K562 (cell line): ENCODE data around the gene EFEMP2. TPM values are rescaled to one million over a fixed set of nuclear protein-coding genes. Genes with fewer than 3 reads are reported as not detected.

Experiments
- ATAC-seq: fragments of 200-7000 bp; cut with Tn5 transposase; 3 replicates; pipeline ENCODE4 v1.9.1; 2020; ENCODE audit warnings: moderate library complexity
- BruUV-seq: library from RNA; stranded (reverse); fragments of 400-500 nt; replicated peaks from 2 replicates; lab custom pipeline; 2021; lab: Mats Ljungman, UMichigan
- CTCF ChIA-PET: fragments of 300-600 bp; formaldehyde crosslinking; extraction: SDS; loops from one replicate; lab custom pipeline; 2021; ENCODE audit warnings: low intra/inter-chr PET ratio; lab: Yijun Ruan, JAX
- POLR2A ChIA-PET: fragments of 300-600, 350-650 bp; sonication (Branson Sonifier 250); formaldehyde crosslinking; extraction: SDS; loops from one replicate; lab custom pipeline; 2021; ENCODE audit warnings: antibody characterized with exemption, inconsistent platforms; lab: Yijun Ruan, JAX
- DNase-seq, 4 experiments: peaks; one replicate each; pipeline versions ENCODE4 v3.0.0 to v3.0.0-alpha.2; 2011 to 2018; ENCODE audit warnings: low spot score in 3 of 4, mixed read lengths in 3 of 4; ENCODE audit errors: extremely low read depth in 1 of 4
- FAIRE-seq: peaks from 2 replicates; lab custom pipeline; 2011; peaks lifted over from hg19 to GRCh38; lab: Jason Lieb, UNC
- H2AFZ ChIP-seq: 2 replicates; pipeline ENCODE4 v1.6.0; 2011; ENCODE audit warnings: low read depth, low read length, control low read depth, inconsistent platforms
- H3K27ac ChIP-seq: fragments of 200-600 bp; 3 replicates; pipeline ENCODE4 v1.8.0; 2011; ENCODE audit warnings: low read depth, mild to moderate bottlenecking, control low read depth, inconsistent platforms, low read length, moderate library complexity, mixed read lengths; ENCODE audit errors: extremely low read depth
- H3K27me3 ChIP-seq, 2 experiments: fragments of 300-600 bp in 1 of 2; 2 replicates in 1 of 2; 3 replicates in 1 of 2; pipeline versions ENCODE4 v1.6.0 to v1.8.0; 2011; ENCODE audit warnings: inconsistent platforms in 2 of 2, low read length in 2 of 2, mild to moderate bottlenecking in 1 of 2, mixed read lengths in 1 of 2, moderate library complexity in 1 of 2; ENCODE audit not compliant: control insufficient read depth in 2 of 2, insufficient read depth in 2 of 2
- H3K36me3 ChIP-seq: fragments of 300-600 bp; 3 replicates; pipeline ENCODE4 v1.8.0; 2011; ENCODE audit warnings: mild to moderate bottlenecking, low read length, inconsistent platforms; ENCODE audit not compliant: control insufficient read depth, insufficient read depth
- H3K4me1 ChIP-seq, 2 experiments: fragments of 200-600 bp in 1 of 2; replicated peaks in 1 of 2; 2 replicates in 1 of 2; 3 replicates in 1 of 2; pipeline versions ENCODE4 v1.5.1 to v1.8.0; 2011; ENCODE audit warnings: inconsistent platforms in 2 of 2, low read length in 2 of 2, mild to moderate bottlenecking in 1 of 2, mixed read lengths in 1 of 2, moderate library complexity in 1 of 2; ENCODE audit not compliant: control insufficient read depth in 2 of 2, insufficient read depth in 2 of 2
- H3K4me2 ChIP-seq: 2 replicates; pipeline ENCODE4 v1.6.1; 2011; ENCODE audit warnings: low read length, control low read depth, inconsistent platforms, mixed read lengths; ENCODE audit not compliant: insufficient read depth
- H3K4me3 ChIP-seq: fragments of 200-600 bp; sonication (generic), shearing (Covaris generic); 2 replicates; pipeline ENCODE4 v1.5.1; 2016; ENCODE audit warnings: control low read depth, inconsistent platforms
- H3K79me2 ChIP-seq: fragments of 200-600 bp; 3 replicates; pipeline ENCODE4 v1.8.0; 2011; ENCODE audit warnings: low read length, inconsistent platforms; ENCODE audit not compliant: control insufficient read depth, insufficient read depth
- H3K9ac ChIP-seq, 2 experiments: 2 replicates each; pipeline versions ENCODE4 v1.6.0 to v1.6.1; 2011; ENCODE audit warnings: low read depth in 2 of 2, low read length in 2 of 2, control low read depth in 1 of 2, inconsistent platforms in 1 of 2, mild to moderate bottlenecking in 1 of 2, mixed read lengths in 1 of 2; ENCODE audit not compliant: insufficient read depth in 1 of 2
- H3K9me1 ChIP-seq: one replicate; pipeline ENCODE4 v1.6.0; 2011; ENCODE audit warnings: inconsistent platforms, mild to moderate bottlenecking, low read length, moderate library complexity; ENCODE audit not compliant: control insufficient read depth, insufficient read depth
- H3K9me3 ChIP-seq: replicated peaks from 2 replicates; pipeline ENCODE4 v1.5.1; 2011; ENCODE audit warnings: low read depth, low read length, inconsistent platforms; ENCODE audit not compliant: control insufficient read depth, insufficient read depth
- H4K20me1 ChIP-seq: replicated peaks from 2 replicates; pipeline ENCODE4 v1.6.1; 2011; ENCODE audit warnings: low read length, inconsistent platforms, mixed read lengths; ENCODE audit not compliant: control insufficient read depth, insufficient read depth
- FOSL1 ChIP-seq: fragments of 200-800 bp; sonication (Bioruptor generic); conservative IDR thresholded peaks from 2 replicates; pipeline ENCODE4 v1.6.1; 2016; ENCODE audit warnings: missing genetic modification characterization, missing compliant biosample characterization
- HNRNPL ChIP-seq: fragments of 200-400 bp; formaldehyde crosslinking; IDR thresholded peaks from 2 replicates; pipeline ENCODE4 v1.6.1; 2017; ENCODE audit warnings: low read depth, mild to moderate bottlenecking, low read length
- KAT2B ChIP-seq: IDR thresholded peaks from one replicate; pipeline ENCODE4 v1.6.1; 2012; ENCODE audit warnings: low read depth, mild to moderate bottlenecking, control low read depth, inconsistent platforms, low read length, moderate library complexity
- POLR3A ChIP-seq: IDR thresholded peaks from 2 replicates; pipeline ENCODE4 v1.6.1; 2011; ENCODE audit warnings: borderline replicate concordance, mild to moderate bottlenecking, moderate library complexity; ENCODE audit not compliant: insufficient read length, insufficient read depth; ENCODE audit errors: extremely low read depth
- RFX7 ChIP-seq: fragments of 250-450 bp; sonication (Bioruptor Pico); IDR thresholded peaks from 2 replicates; pipeline ENCODE4 v1.5.1; 2021; ENCODE audit warnings: mild to moderate bottlenecking
- SPI1 ChIP-seq: IDR thresholded peaks from 2 replicates; pipeline ENCODE4 v1.6.1; 2011; ENCODE audit warnings: low read depth, low read length, control low read depth, borderline replicate concordance
- TAF9B ChIP-seq: fragments of 450-650 bp; IDR thresholded peaks from 2 replicates; pipeline ENCODE4 v1.6.1; 2018; ENCODE audit warnings: mild to moderate bottlenecking; ENCODE audit not compliant: partially characterized antibody
- ZBTB17 ChIP-seq: fragments of 450-650 bp; formaldehyde crosslinking; IDR thresholded peaks from 2 replicates; pipeline ENCODE4 v1.4.0; 2020; ENCODE audit warnings: mild to moderate bottlenecking
- ZBTB7A ChIP-seq: IDR thresholded peaks from 2 replicates; pipeline ENCODE4 v1.6.1; 2011; ENCODE audit warnings: low read depth, mild to moderate bottlenecking, low read length, moderate library complexity, borderline replicate concordance; ENCODE audit not compliant: control insufficient read depth
- ZNF143 ChIP-seq: sonication (generic); formaldehyde crosslinking; IDR thresholded peaks from 2 replicates; pipeline ENCODE4 v1.9.0; 2022; ENCODE audit warnings: mild to moderate bottlenecking, missing genetic modification reagents
- ZNF586 ChIP-seq: fragments of 450-650 bp; formaldehyde crosslinking; conservative IDR thresholded peaks from 2 replicates; pipeline ENCODE4 v1.4.0; 2020; ENCODE audit warnings: mild to moderate bottlenecking, moderate library complexity
- WGBS: fragments of 100-300 bp; shearing (Covaris generic); methylation state at CpG from one replicate; pipeline ENCODE4 v1.1.6; 2016; ENCODE audit warnings: low coverage, mixed read lengths; ENCODE audit not compliant: insufficient coverage; ENCODE audit errors: missing lambda C conversion rate; 5-methylcytosine and 5-hydroxymethylcytosine counted together
- in situ Hi-C: fragments of 300-500 bp; cut with MboI; formaldehyde crosslinking; loops from 4 replicates; pipeline ENCODE4 v1.15.0; 2018; ENCODE audit warnings: inconsistent platforms, mixed read lengths
- intact Hi-C: fragments of 100-400 bp; cut with micrococcal nuclease; formaldehyde crosslinking; loops from 2 replicates; pipeline ENCODE4 v1.14.2; 2022
- polyA plus RNA-seq, 8 experiments: library from polyadenylated mRNA; depleted of rRNA in 4 of 8; stranded (reverse) in 5 of 8; unstranded in 3 of 8; fragments of >200 nt; fragmentation: Nextera tagmentation in 2 of 8; fragmentation: Illumina TruSeq in 1 of 8; extraction: Ambion mirVana in 2 of 8; extraction: Trizol in 1 of 8; gene quantifications; 2 replicates each; pipeline versions ENCODE4 v1.2.1 to v1.2.3, GENCODE V29; 2011 to 2014; ENCODE audit warnings: inconsistent platforms in 1 of 8, missing spikeins in 1 of 8
- total RNA-seq, 7 experiments: library from RNA; depleted of rRNA in 6 of 7; stranded (reverse); fragments of >200 nt in 6 of 7; fragmentation: Illumina TruSeq in 2 of 7; extraction: Trizol in 2 of 7; gene quantifications; 2 replicates each; pipeline versions ENCODE4 v1.2.1 to v1.2.3, GENCODE V29; 2011 to 2021; ENCODE audit warnings: low replicate concordance in 1 of 7
- TF ChIP-seq, protein P1 (sequence below): fragments of 450-650 bp; IDR thresholded peaks from 2 replicates; pipeline ENCODE4 v1.7.1; 2018; ENCODE audit warnings: mild to moderate bottlenecking, low read depth; ENCODE audit not compliant: partially characterized antibody
- TF ChIP-seq, protein P2 (sequence below): IDR thresholded peaks from 2 replicates; pipeline ENCODE4 v1.6.1; 2012; ENCODE audit warnings: low read depth, low read length, improper control_type of control experiment, borderline replicate concordance
- TF ChIP-seq, protein P3 (sequence below): sonication (generic); formaldehyde crosslinking; IDR thresholded peaks from 2 replicates; pipeline ENCODE4 v1.8.0; 2023; ENCODE audit warnings: mild to moderate bottlenecking, missing genetic modification reagents

EFEMP2 gene
- total and polyA plus RNA-seq, 9 of the 15 experiments (the other 6 are each of a cell fraction or from before 2014, with no cell fraction given): 0.07 to 2.9 (median 0.69) TPM; not detected in 1

DNA sequence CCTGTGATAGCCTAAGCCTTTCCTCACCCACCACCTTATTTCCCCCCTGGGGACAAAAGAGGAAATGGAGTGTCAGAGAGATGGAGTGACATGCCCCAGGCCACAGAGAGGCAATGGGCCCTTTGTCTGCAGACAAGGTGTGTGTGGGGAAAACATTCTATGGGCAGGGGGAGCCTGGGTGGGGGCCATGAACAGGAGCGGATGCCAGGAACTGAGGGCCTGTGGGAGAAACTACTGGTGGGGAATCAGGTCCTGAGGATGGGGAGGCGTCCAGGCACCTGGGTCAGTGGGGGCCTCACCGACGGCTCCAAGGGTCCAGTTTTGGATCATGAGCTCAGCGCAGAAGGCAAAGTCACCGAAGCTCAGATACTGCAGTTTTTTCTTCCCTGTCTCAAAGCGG lies 12.6 kb upstream of the EFEMP2 start:
- Histone ChIP-seq H3K9me1 (no peaks in the 10 kb centered on the region), H3K4me2 (no peak overlapping the region), H3K36me3 (peaks cover 50% of the 10 kb centered on the region), H2AFZ (no peak overlapping the region)
- ChIA-PET POLR2A (interaction anchor here (0.6 to 14.4 kb wide), 15 partner anchors 8 to 186 kb away, joined by 3 to 147 read pairs (median 3); partner anchors contain the start of genes CFL1, FOSL1 and MUS81), CTCF (interaction anchor here (0.5 to 2.7 kb wide), 5 partner anchors 10 to 259 kb away, joined by 3 to 24 read pairs (median 4); partner anchors contain the start of gene MUS81)
- FAIRE-seq: no peak
- in situ Hi-C loops: no loop called here
- BruUV-seq: no TSS peak
- no peak for DNase-seq
- no peak for TF ChIP-seq RFX7
- TF ChIP-seq FOSL1: no peak
- no peak for TF ChIP-seq POLR3A
- no peak; the same call in 1 of the 2 replicates for TF ChIP-seq ZNF143 (CRISPR knock-in tag)
- TF ChIP-seq ZNF586: no peak
- TF ChIP-seq ZBTB7A: 0 out of 2 replicates have a peak, but pooled peaks have one; percentile 6
- TF ChIP-seq KAT2B: no peak
- TF ChIP-seq, protein P1, sequence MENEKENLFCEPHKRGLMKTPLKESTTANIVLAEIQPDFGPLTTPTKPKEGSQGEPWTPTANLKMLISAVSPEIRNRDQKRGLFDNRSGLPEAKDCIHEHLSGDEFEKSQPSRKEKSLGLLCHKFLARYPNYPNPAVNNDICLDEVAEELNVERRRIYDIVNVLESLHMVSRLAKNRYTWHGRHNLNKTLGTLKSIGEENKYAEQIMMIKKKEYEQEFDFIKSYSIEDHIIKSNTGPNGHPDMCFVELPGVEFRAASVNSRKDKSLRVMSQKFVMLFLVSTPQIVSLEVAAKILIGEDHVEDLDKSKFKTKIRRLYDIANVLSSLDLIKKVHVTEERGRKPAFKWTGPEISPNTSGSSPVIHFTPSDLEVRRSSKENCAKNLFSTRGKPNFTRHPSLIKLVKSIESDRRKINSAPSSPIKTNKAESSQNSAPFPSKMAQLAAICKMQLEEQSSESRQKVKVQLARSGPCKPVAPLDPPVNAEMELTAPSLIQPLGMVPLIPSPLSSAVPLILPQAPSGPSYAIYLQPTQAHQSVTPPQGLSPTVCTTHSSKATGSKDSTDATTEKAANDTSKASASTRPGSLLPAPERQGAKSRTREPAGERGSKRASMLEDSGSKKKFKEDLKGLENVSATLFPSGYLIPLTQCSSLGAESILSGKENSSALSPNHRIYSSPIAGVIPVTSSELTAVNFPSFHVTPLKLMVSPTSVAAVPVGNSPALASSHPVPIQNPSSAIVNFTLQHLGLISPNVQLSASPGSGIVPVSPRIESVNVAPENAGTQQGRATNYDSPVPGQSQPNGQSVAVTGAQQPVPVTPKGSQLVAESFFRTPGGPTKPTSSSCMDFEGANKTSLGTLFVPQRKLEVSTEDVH: no peak
- no peak for TF ChIP-seq TAF9B
- 0 out of 2 replicates have a peak, but pooled peaks have one; percentile 4 for TF ChIP-seq SPI1
- TF ChIP-seq ZBTB17 (CRISPR knock-in tag): no peak
- TF ChIP-seq, protein P2, sequence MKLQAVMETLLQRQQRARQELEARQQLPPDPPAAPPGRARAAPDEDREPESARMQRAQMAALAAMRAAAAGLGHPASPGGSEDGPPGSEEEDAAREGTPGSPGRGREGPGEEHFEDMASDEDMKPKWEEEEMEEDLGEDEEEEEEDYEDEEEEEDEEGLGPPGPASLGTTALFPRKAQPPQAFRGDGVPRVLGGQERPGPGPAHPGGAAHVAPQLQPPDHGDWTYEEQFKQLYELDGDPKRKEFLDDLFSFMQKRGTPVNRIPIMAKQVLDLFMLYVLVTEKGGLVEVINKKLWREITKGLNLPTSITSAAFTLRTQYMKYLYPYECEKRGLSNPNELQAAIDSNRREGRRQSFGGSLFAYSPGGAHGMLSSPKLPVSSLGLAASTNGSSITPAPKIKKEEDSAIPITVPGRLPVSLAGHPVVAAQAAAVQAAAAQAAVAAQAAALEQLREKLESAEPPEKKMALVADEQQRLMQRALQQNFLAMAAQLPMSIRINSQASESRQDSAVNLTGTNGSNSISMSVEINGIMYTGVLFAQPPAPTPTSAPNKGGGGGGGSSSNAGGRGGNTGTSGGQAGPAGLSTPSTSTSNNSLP: no peak
- TF ChIP-seq, protein P3, sequence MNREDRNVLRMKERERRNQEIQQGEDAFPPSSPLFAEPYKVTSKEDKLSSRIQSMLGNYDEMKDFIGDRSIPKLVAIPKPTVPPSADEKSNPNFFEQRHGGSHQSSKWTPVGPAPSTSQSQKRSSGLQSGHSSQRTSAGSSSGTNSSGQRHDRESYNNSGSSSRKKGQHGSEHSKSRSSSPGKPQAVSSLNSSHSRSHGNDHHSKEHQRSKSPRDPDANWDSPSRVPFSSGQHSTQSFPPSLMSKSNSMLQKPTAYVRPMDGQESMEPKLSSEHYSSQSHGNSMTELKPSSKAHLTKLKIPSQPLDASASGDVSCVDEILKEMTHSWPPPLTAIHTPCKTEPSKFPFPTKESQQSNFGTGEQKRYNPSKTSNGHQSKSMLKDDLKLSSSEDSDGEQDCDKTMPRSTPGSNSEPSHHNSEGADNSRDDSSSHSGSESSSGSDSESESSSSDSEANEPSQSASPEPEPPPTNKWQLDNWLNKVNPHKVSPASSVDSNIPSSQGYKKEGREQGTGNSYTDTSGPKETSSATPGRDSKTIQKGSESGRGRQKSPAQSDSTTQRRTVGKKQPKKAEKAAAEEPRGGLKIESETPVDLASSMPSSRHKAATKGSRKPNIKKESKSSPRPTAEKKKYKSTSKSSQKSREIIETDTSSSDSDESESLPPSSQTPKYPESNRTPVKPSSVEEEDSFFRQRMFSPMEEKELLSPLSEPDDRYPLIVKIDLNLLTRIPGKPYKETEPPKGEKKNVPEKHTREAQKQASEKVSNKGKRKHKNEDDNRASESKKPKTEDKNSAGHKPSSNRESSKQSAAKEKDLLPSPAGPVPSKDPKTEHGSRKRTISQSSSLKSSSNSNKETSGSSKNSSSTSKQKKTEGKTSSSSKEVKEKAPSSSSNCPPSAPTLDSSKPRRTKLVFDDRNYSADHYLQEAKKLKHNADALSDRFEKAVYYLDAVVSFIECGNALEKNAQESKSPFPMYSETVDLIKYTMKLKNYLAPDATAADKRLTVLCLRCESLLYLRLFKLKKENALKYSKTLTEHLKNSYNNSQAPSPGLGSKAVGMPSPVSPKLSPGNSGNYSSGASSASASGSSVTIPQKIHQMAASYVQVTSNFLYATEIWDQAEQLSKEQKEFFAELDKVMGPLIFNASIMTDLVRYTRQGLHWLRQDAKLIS (CRISPR knock-in tag): no peak
- no peak for TF ChIP-seq HNRNPL
- TF ChIP-seq, all 486 proteins: peak for 2
- WGBS: 79% methylated on average over 5 of the region's 7 CpGs
- H3K27ac ChIP-seq: no peak overlapping the region
- no peaks in the 10 kb centered on the region for H3K9me3 ChIP-seq
- peaks cover 3% of the 10 kb centered on the region; the same call in 1 of the 2 replicates for H4K20me1 ChIP-seq
- no peaks in the 10 kb centered on the region for H3K27me3 ChIP-seq
- H3K4me3 ChIP-seq: no peak overlapping the region
- ATAC-seq: no peak
- peaks cover 17% of the 10 kb centered on the region for H3K79me2 ChIP-seq
- intact Hi-C loops: loop anchor here (5.0 kb wide), 2 partner anchors 103 to 173 kb away; partner anchors contain the start of genes AP5B1 and KAT5
- H3K4me1 ChIP-seq: peaks cover 15 to 44% of the 10 kb centered on the region in 2 experiments
- no peak overlapping the region for H3K9ac ChIP-seq
